Dermis blood vessel endothelial cell (primary cell): ENCODE measurements around the gene CAST. TPM values are rescaled to one million over a fixed set of nuclear protein-coding genes. Genes with fewer than 3 reads are reported as not detected.
"Not testable (repeated sequence)": the region's sequence is repeated elsewhere in the genome, so short reads cannot be mapped to it uniquely, and the experiment has no call there.

Experiments
- DNase-seq: peaks from one replicate; pipeline ENCODE4 v3.0.0; 2010
- total RNA-seq: library from RNA; depleted of rRNA; stranded (reverse); fragments of >200 nt; gene quantifications from 2 replicates; pipeline ENCODE4 v1.2.3, GENCODE V29; 2014

Gene CAST
- total RNA-seq, 1 donor from 2014 or later = 123 TPM

- DNase-seq = no peak
Observed at GRCh38 chr5:96783326-96783725, 121.2 kb downstream of the CAST start.

- DNase-seq = no peak
Observed at GRCh38 chr5:96785326-96786109, 123.3 kb downstream of the CAST start.

GRCh38 chr5:96788112-96788749 is 126.1 kb downstream of the CAST start:
- no peak for DNase-seq

- no peak for DNase-seq
Observed at GRCh38 chr5:96789794-96790330, 127.7 kb downstream of the CAST start.

- peak; percentile 63 for DNase-seq
Observed at GRCh38 chr5:96790961-96791504, 128.9 kb downstream of the CAST start.

- no peak for DNase-seq
Observed at GRCh38 chr5:96794757-96795156, 132.6 kb downstream of the CAST start.

- no peak for DNase-seq
Observed at GRCh38 chr5:96795626-96796025, 133.4 kb downstream of the CAST start.

GRCh38 chr5:96796434-96796833 is 134.3 kb downstream of the CAST start:
- DNase-seq = no peak

- DNase-seq = not testable (repeated sequence)
Observed at GRCh38 chr5:96801718-96802117, 139.5 kb downstream of the CAST start.

GRCh38 chr5:96807075-96807654 is 145.0 kb downstream of the CAST start:
- DNase-seq = peak; percentile 81

GRCh38 chr5:96808541-96808828 is 146.3 kb downstream of the CAST start:
- DNase-seq = no peak

GRCh38 chr5:96808868-96809558 is 146.8 kb downstream of the CAST start:
- DNase-seq = no peak

GRCh38 chr5:96809921-96810320 is 147.7 kb downstream of the CAST start:
- no peak for DNase-seq

- DNase-seq = no peak
Observed at GRCh38 chr5:96812851-96813250, 150.7 kb downstream of the CAST start.

GRCh38 chr5:96814041-96814440 is 151.9 kb downstream of the CAST start:
- no peak for DNase-seq

GRCh38 chr5:96816411-96816939 is 154.3 kb downstream of the CAST start:
- DNase-seq = no peak

GRCh38 chr5:96816991-96817390 is 154.8 kb downstream of the CAST start:
- DNase-seq = no peak

- no peak for DNase-seq
Observed at GRCh38 chr5:96817506-96817905, 155.3 kb downstream of the CAST start.

- no peak for DNase-seq
Observed at GRCh38 chr5:96818125-96818788, 156.1 kb downstream of the CAST start.

- DNase-seq = no peak
Observed at GRCh38 chr5:96819806-96820205, 157.6 kb downstream of the CAST start.

GRCh38 chr5:96821260-96821916 is 159.2 kb downstream of the CAST start:
- peak; percentile 35 for DNase-seq
